NCI-H2029 treated with DMSO at 0.1 percent for 48 hours (cell line): ENCODE measurements around the gene CDH4.

Experiments
- DNase-seq: peaks from one replicate; lab custom pipeline; 2025; lab: John Stamatoyannopoulos, UW

CDH4 gene

GRCh38 chr20:61897401-61898295, 645.6 kb downstream of the CDH4 start:
- no peak for DNase-seq

GRCh38 chr20:61898405-61898804, 646.3 kb downstream of the CDH4 start:
- no peak for DNase-seq

- no peak for DNase-seq
Observed at GRCh38 chr20:61900011-61900944, 648.2 kb downstream of the CDH4 start.

GRCh38 chr20:61900945-61901293, 648.9 kb downstream of the CDH4 start:
- DNase-seq, result no peak

GRCh38 chr20:61901392-61902220, 649.5 kb downstream of the CDH4 start:
- no peak for DNase-seq

- DNase-seq, result no peak
Observed at GRCh38 chr20:61902221-61902869, 650.3 kb downstream of the CDH4 start.

- no peak for DNase-seq
Observed at GRCh38 chr20:61903575-61904340, 651.7 kb downstream of the CDH4 start.

- DNase-seq, result no peak
Observed at GRCh38 chr20:61904456-61904855, 652.4 kb downstream of the CDH4 start.

GRCh38 chr20:61905781-61906523, 653.9 kb downstream of the CDH4 start:
- no peak for DNase-seq

- no peak for DNase-seq
Observed at GRCh38 chr20:61907081-61907891, 655.2 kb downstream of the CDH4 start.

- no peak for DNase-seq
Observed at GRCh38 chr20:61908057-61909026, 656.3 kb downstream of the CDH4 start.

GRCh38 chr20:61909028-61909427, 657.0 kb downstream of the CDH4 start:
- DNase-seq, result no peak

- DNase-seq, result no peak
Observed at GRCh38 chr20:61909821-61910220, 657.8 kb downstream of the CDH4 start.

- DNase-seq, result no peak
Observed at GRCh38 chr20:61911824-61912223, 659.8 kb downstream of the CDH4 start.

- DNase-seq, result no peak
Observed at GRCh38 chr20:61912665-61913422, 660.8 kb downstream of the CDH4 start.

GRCh38 chr20:61913423-61914225, 661.6 kb downstream of the CDH4 start:
- no peak for DNase-seq
